Endometrial microvascular endothelial cells (primary cell): Measurements from ENCODE around the gene ARFGAP1. TPM values are rescaled to one million over a fixed set of nuclear protein-coding genes. Genes with fewer than 3 reads are reported as not detected.
"Not testable (repeated sequence)": the region's sequence is repeated elsewhere in the genome, so short reads cannot be mapped to it uniquely, and the experiment has no call there.

ENCODE experiments used
- in situ Hi-C: cut with HindIII; loops from 2 replicates; pipeline ENCODE4 v1.10.0; 2017; ENCODE audit warnings: low sequenced_read_pairs, low pct_unique_long_range_greater_than_20kb; ENCODE audit errors: inconsistent ontology term
- total RNA-seq: library from RNA; depleted of rRNA; stranded (reverse); fragments of >200 nt; gene quantifications from one replicate; pipeline ENCODE4 v1.2.3, GENCODE V29; 2015; ENCODE audit errors: inconsistent ontology term

ARFGAP1 gene
- total RNA-seq, 1 donor from 2014 or later = 51.9 TPM

DNA sequence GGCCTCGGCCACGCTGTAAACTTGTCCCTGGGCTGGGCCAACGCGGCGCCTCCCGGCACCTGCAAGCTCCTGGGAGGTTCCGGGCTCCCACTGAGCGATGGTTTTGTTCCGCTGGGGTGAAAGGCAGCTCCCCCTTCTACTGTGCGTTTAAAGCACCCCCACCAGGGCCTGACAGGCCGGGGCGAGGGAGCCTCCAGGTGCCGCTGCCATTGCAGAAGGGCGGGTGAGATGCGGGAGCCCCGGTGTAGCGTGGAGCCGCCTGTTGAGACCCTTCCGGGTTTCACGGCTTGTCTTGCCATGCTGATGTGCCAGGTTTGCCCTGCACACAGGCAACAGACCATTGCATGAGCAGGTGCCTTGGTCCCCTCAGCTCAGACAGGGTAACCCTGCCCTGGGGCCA, 23.2 kb downstream of the ARFGAP1 start:
- in situ Hi-C loops = loop anchor here (25.0 kb wide), 1 partner anchor 91 kb away; no protein-coding TSS in a partner anchor

DNA sequence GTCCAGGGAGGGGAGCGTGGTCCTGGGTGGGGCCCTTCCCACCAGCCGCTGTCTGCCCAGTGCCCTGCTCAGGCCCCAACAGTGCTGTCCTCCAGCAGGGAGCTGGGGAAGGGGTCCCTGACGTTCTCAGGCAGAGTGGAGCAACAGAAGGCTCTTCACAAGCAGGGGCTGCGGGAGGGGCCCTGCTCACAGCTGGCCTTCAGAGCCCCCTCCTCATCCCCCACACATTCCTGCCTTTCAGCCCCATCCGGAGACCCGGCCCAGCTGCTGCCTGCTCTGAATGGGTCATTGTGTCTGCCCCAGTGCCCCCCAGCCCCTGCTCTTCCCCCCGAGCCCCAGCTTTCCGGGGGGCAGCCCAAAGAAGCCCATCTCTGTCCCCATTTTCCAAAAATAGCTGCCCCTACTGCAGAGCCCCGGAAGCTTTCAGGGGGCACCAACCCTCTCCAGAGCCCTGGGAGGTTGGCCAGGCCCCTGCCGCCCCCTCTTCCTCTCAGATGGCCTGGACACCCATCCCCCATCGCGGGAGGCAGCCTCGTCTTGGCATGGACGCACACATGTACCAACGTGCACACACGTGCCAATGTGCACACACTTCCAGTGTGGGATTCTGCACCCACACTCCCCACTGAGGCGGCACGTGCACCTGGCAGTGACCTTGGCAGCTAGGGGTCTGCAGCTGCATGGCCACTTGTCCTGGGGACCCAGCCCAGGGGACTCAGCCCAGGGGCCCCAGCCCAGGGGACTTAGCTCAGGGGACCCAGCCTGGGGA, 24.1 kb downstream of the ARFGAP1 start:
- in situ Hi-C loops = loop anchor here (25.0 kb wide), 1 partner anchor 91 kb away; no protein-coding TSS in a partner anchor

- in situ Hi-C loops = loop anchor here (25.0 kb wide), 1 partner anchor 90 kb away; no protein-coding TSS in a partner anchor
Measured at GRCh38 chr20:63297371-63297781, 24.8 kb downstream of the ARFGAP1 start.

- in situ Hi-C loops = loop anchor here (25.0 kb wide), 1 partner anchor 89 kb away; no protein-coding TSS in a partner anchor
Measured at GRCh38 chr20:63297796-63298572, 25.4 kb downstream of the ARFGAP1 start.

DNA sequence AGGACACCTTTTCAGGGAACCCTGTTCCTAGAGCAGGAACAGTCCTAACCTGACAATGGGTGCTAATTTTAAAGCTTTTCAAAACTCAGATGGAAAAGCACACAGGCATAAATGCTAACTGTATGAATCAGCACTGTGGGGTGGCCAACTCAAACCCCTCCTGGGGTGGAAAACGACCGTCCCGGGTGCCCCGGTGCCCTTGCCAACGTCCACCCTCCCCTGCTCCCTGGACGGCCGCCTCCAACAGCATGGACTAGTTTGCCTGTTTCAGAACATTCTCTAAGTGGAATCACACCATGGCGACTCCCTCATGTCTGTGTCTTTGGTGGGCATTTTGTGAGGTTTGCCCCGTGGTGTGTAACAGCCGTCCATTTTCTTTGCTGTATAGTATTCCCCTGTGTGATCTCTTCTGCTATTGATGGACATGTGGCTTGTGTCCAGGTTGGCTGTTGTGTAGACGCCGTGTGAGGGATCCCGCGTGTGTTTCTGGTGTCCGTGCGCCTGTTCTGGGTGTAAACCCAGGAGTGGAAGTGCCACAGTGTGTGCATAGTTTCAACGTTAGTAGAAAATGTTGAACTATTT, 26.2 kb downstream of the ARFGAP1 start:
- in situ Hi-C loops = loop anchor here (25.0 kb wide), 1 partner anchor 88 kb away; no protein-coding TSS in a partner anchor

GRCh38 chr20:63301671-63302070, 29.1 kb downstream of the ARFGAP1 start:
- in situ Hi-C loops = no loop called here

DNA sequence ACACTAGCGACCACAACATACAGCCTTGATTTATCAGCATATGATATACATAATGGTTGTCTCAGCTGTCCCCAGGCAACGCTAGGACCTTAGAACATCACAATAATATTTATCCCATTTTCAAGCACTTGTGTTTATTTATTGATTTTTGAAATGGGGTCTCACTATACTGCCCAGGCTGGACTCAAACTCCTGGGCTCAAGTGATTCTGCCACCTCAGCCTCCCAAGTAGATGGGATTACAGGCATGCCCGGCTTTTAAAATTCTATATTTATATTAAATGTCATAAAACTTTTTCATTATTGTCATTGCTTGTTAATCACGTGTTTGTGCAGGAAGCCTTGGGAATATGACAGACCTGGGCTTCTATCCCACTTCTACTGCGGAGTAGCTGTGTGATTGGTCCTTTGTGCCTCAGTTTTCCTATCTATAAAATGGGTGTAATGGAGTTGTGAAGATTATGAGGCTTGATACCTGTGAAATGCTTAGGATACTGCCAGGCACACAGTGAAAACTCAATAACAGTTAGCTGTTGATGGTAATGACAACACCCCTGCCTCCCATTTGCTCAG, 30.6 kb downstream of the ARFGAP1 start:
- in situ Hi-C loops = no loop called here

DNA sequence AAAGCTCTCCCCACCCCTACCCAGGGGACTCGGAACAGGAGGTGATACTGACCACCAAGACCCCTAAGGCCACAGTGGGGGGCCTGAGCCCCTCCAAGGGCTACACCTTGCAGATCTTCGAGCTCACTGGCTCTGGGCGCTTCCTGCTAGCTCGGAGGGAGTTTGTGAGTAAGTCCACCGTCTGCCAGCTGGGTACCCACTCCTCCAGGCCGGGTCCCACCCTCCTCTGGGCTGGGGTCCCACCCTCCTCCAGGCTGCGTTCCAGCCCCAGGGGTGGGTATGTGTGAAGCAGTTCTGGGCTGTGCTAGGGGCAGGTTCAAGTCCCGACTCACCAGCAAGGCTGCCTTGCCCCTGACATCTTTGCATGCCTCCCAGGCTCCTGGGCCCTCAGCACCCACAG, 32.8 kb downstream of the ARFGAP1 start:
- in situ Hi-C loops = no loop called here

DNA sequence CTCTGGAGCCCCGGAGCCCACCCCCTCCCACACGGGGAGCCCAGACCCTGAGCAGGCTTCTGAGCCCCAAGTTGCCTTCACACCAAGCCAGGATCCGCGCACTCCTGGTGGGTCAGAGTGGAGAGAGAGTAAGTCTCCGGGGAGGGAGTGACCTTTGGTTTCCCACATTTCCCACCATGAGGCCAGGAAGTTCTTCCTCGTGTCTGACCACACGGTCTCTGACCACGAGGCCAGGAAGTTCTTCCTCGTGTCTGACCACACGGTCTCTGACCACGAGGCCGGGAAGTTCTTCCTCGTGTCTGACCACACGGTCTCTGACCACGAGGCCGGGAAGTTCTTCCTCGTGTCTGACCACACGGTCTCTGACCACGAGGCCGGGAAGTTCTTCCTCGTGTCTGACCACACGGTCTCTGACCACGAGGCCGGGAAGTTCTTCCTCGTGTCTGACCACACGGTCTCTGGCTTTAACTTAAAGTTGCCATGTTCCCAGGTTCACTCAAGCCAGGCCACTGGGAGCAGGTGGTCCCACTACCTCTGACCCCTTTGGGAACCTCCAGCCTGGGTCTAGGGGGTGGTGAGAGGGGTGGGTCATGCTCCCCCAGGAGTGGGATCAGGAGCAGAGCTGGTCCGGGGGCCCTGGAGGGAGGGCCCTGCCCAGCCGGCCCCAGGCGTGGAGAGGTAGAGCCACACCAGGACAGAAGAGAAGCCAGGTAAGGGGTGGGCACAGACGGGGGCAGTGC, 33.5 kb downstream of the ARFGAP1 start:
- in situ Hi-C loops = not testable (repeated sequence)

DNA sequence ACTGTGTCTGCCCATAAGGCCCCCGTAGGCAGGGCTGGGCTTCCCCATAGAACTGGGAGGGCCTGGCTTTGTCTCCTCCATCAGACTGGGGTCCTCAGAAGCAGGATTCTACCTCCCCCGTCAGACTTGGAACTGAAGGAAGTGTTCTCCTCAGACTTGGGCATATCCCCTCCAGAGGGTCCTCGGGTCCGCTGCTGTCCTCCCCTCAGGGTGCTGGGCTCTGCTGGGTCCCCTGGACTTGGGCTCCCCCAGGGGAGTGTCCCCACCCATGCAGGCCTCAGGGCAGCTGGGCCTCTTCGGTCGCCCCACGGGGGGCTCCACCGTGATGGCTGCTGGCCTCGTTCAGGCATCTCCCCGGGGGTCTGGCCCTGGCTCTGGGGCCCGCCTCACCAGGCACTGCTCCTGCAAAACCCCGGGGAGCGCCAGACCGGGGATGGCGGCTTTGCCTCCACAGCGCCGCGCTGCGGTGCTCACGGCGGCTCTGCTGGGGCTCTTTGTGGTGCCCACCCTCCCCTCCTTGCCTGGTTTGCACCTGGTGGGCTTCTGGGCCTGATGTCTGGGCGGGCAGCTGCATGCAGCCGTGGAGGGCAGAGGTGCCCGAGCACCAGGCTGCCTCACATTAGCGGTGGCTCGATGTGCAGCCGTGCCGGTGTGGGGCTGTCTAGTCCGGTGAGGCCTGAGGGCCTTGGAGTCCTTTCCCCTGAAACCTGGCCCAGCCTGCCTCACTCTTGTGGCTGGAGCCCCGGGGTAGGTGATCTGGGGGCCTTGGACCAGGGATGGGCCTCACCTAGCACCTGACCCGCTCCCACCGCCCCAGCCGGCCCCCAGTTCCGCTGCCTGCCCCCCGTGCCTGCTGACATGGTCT, 34.3 kb downstream of the ARFGAP1 start:
- in situ Hi-C loops = no loop called here

GRCh38 chr20:63307538-63308217, 35.1 kb downstream of the ARFGAP1 start:
- in situ Hi-C loops = no loop called here

DNA sequence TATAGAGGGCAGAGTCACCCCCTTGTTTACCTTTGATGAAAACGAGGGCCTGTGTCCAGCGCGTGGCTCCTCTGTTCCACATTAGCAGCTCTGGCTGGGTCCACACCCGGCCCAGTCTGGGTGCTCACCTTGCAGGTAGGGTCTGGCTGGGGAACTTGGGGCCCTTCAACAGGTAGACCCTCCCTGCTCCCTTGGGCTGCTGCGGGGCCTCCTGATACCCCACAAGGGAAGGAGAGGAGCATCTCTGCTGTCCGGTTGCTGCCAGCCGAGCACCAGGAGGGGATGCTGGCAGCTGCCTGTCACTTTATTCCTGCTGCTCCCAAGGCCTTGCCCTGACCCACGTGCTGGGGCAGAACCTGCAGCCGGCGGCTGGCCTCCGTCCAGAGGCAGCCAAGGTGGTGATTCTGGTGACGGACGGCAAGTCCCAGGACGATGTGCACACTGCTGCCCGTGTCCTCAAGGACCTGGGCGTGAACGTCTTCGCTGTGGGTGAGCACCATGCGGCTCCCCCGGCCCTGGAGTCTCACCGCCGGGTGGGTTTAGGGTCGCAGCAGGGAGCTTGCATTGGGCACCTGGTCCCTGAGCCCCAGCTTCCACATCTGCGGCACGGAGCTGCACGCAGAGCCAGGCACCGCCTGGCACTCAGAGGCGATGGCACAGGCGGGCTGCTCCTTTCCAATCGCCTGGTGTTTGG, 35.8 kb downstream of the ARFGAP1 start:
- in situ Hi-C loops = no loop called here

GRCh38 chr20:63309261-63310071, 36.9 kb downstream of the ARFGAP1 start:
- in situ Hi-C loops = no loop called here

GRCh38 chr20:63310265-63310991, 37.8 kb downstream of the ARFGAP1 start:
- in situ Hi-C loops = no loop called here

DNA sequence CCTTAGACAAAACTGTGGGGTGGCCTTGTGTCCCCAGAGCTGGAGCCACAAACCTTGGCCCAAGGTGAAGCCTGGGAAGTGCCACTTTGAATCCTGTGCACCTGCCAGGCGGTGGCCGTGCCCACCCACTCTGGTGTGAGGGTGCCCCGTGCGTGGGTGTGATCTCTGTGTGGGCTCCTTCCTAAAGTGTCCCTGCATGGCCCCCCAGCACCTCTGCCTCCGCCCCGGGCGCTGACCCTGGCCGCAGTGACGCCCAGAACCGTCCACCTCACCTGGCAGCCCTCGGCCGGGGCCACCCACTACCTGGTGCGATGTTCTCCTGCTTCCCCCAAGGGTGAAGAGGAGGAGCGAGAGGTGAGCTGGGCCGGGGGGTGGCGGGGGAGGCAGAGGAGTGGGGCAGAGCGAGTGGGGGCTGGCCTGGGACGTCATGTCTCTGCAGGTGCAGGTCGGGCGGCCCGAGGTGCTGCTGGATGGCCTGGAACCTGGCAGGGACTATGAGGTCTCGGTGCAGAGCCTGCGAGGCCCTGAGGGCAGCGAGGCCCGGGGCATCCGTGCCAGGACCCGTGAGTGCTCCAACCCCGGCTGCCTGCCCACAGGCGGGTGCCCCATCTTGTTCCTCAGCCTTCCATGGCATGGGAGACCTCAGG, 38.7 kb downstream of the ARFGAP1 start:
- in situ Hi-C loops = no loop called here
